ENCODE data around the gene MAGEA3.
"Not testable (repeated sequence)": the region's sequence is repeated elsewhere in the genome, so short reads cannot be mapped to it uniquely, and the experiment has no call there.

DNA sequence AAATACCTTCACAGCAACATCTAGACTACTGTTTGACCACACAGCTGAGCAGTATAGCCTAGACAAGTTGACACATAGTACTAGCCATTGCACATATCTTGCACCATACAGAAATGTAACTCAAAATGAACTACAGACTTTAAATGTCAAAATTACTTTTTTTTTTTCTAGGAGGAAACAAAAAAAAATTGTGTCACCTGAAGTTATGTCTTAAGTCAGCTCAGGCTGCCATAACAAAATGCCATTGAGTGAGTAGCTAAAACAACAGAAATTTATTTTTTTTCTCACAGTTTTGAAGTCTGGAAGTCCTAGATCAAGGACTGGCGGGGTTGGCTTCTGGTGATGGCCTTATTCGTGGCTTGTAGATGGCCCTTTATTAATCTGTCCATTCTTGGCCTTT lies 10.6 kb downstream of the MAGEA3 start, which contains the start of gene CSAG2:
- TF ChIP-seq GATA3, GATA2 (IDR thresholded peaks at IDR 0.05; ENCODE audit: low read depth, low read length): not testable (repeated sequence)
